ENCODE results near the gene ZNF697. TPM values are rescaled to one million over a fixed set of nuclear protein-coding genes. Genes with fewer than 3 reads are reported as not detected.
"Not testable (repeated sequence)": the region's sequence is repeated elsewhere in the genome, so short reads cannot be mapped to it uniquely, and the experiment has no call there.

Gene ZNF697
- 8.0 and 8.3 TPM in 2 replicates for total RNA-seq
- long read RNA-seq, partial matches to known transcripts: 0 of 3 reads
- long read RNA-seq, other reads (novel, unspliced or antisense): 3 of 3 reads

DNA sequence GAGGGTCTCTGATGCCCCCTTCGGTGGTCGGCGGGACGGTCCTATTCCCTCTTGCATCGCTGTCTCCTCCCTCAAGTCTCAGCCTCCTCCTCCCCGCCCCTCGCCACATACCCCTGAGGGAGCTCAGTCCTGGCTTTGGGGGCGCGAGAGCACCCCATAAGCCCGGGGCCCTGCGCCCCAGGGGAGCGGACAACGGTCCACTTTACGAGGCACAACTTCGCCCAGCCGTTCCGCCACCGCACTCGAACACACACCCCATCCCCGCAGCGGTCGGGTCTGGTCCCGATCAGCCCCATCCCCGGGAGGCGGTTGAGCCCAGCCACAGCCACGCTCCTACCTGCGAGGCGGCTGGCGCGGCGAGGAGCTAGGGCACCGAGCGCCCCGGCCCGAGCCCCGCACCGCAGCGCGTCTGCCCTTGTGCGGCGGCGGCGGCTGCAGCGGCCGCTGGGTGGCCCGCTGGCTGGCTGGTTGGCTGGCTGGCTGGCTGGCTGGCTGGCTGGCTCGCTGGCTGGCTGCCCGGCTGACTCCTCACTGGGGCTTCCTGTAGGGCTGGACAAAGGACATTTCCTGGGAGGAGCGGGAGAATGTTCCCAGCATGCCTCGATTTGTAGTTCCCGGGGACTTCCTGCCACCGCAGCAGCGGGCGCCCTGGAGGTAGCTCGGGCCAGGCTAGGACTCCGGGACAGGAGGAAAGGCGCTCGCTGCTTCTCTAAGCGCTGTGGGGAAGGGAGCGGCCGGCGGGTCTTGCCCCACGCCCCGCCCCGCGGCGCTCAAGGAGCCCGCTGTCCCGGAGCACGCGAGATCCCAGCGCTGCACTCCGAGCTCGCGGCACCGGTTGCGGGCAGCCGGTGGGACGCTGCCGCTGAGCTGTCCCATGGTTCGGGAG is at the start of gene ZNF697:
TSS of gene ZNF697 (minus strand) at position 533 of the 886 bp plus-strand sequence. CDS start 22,166 bp downstream, outside the sequence.
- DNase-seq (ENCODE audit: extremely low spot score, unreplicated experiment): peak; percentile 98
- H3K27ac Mint-ChIP-seq (ENCODE audit: unreplicated experiment): peak within 1 kb of the TSS; percentile 86
- H3K36me3 Mint-ChIP-seq (ENCODE audit: unreplicated experiment): no peaks in the 10 kb centered on the region
- TF ChIP-seq, protein P1, sequence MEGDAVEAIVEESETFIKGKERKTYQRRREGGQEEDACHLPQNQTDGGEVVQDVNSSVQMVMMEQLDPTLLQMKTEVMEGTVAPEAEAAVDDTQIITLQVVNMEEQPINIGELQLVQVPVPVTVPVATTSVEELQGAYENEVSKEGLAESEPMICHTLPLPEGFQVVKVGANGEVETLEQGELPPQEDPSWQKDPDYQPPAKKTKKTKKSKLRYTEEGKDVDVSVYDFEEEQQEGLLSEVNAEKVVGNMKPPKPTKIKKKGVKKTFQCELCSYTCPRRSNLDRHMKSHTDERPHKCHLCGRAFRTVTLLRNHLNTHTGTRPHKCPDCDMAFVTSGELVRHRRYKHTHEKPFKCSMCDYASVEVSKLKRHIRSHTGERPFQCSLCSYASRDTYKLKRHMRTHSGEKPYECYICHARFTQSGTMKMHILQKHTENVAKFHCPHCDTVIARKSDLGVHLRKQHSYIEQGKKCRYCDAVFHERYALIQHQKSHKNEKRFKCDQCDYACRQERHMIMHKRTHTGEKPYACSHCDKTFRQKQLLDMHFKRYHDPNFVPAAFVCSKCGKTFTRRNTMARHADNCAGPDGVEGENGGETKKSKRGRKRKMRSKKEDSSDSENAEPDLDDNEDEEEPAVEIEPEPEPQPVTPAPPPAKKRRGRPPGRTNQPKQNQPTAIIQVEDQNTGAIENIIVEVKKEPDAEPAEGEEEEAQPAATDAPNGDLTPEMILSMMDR (IDR thresholded peaks at IDR 0.05): peak; percentile 53
- H3K9me3 Mint-ChIP-seq (ENCODE audit: unreplicated experiment): no peaks in the 10 kb centered on the region
- peak within 1 kb of the TSS; percentile 97 for H3K4me3 Mint-ChIP-seq (ENCODE audit: unreplicated experiment)
- peaks cover 24% of the 10 kb centered on the region for H3K4me1 Mint-ChIP-seq (ENCODE audit: unreplicated experiment)
- peaks cover 17% of the 10 kb centered on the region for H3K27me3 Mint-ChIP-seq (ENCODE audit: unreplicated experiment)

DNA sequence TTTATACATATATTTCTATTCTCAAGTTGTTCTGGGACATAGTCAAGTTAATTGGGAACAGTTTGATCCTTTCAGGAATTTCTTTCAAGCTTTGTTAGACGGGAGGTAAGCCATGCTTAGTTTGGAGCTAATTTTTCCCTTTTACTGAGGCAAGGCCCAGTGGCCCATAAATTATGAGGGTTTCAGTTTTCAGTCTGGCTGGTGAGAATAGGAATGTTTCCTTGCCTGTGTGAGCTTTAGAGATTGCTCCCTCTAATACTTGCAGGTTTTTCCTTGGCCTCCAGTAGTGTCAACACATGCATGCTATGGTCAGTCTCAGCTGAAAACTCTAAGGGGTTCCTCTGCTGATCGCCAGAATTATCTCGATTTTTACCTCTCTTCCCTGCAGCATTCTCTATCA is 49.5 kb upstream of the ZNF697 start:
- Mint-ChIP-seq H3K27me3 (ENCODE audit: unreplicated experiment) (peaks cover 69% of the 10 kb centered on the region), H3K27ac (ENCODE audit: unreplicated experiment) (no peak overlapping the region), H3K4me1 (ENCODE audit: unreplicated experiment) (no peaks in the 10 kb centered on the region), H3K36me3 (ENCODE audit: unreplicated experiment) (peaks cover 3% of the 10 kb centered on the region), H3K4me3 (ENCODE audit: unreplicated experiment) (no peak overlapping the region), H3K9me3 (ENCODE audit: unreplicated experiment) (peaks cover 17% of the 10 kb centered on the region)
- TF ChIP-seq, protein P1 (IDR thresholded peaks at IDR 0.05): no peak
- DNase-seq (ENCODE audit: extremely low spot score, unreplicated experiment): no peak

DNA sequence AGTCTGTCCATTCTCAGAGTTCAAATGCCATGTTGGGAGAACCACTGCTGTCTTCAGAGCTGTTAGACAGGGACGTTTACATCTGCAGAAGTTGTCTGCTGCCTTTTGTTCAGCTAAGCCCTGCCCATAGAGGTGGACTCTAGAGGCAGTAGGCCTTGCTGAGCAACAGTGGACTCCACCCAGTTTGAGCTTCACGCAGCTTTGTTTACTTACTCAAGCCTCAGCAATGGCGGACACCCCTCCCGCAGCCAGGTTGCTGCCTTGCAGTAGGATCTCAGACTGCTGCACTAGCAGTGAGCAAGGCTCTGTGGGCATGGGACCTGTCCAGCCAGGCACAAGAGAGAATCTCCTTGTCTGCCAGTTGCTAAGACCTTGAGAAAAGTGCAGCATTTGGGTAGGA is 48.8 kb upstream of the ZNF697 start:
- H3K4me3 Mint-ChIP-seq (ENCODE audit: unreplicated experiment); H3K4me1 Mint-ChIP-seq (ENCODE audit: unreplicated experiment); H3K27ac Mint-ChIP-seq (ENCODE audit: unreplicated experiment); DNase-seq (ENCODE audit: extremely low spot score, unreplicated experiment); H3K36me3 Mint-ChIP-seq (ENCODE audit: unreplicated experiment); H3K9me3 Mint-ChIP-seq (ENCODE audit: unreplicated experiment): not testable (repeated sequence)
- H3K27me3 Mint-ChIP-seq (ENCODE audit: unreplicated experiment): peaks cover 69% of the 10 kb centered on the region

DNA sequence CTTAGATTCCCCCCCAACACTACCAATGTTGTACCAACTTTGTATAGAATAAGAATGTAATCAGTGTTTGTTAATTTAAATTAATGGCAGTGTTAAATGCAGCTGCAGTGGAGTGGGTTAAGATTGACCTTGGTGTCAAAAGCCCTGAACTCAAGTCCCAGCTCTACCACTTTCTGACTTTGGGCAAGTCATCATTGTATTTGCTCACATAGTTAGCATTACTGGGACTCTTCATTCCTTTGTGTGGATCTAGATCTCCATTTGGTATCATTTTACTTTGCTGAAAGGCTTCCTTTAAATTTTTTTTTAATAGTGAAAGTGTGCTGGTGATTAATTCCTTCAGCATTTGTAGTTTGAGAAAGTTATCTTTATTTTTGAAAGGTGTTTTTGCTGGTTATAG is 41.4 kb upstream of the ZNF697 start:
- Mint-ChIP-seq H3K4me3 (ENCODE audit: unreplicated experiment) (no peak overlapping the region), H3K4me1 (ENCODE audit: unreplicated experiment) (no peaks in the 10 kb centered on the region), H3K27ac (ENCODE audit: unreplicated experiment) (no peak overlapping the region), H3K36me3 (ENCODE audit: unreplicated experiment) (no peaks in the 10 kb centered on the region), H3K27me3 (ENCODE audit: unreplicated experiment) (peaks cover 55% of the 10 kb centered on the region), H3K9me3 (ENCODE audit: unreplicated experiment) (no peaks in the 10 kb centered on the region)
- DNase-seq (ENCODE audit: extremely low spot score, unreplicated experiment): no peak
- TF ChIP-seq, protein P1 (IDR thresholded peaks at IDR 0.05): no peak

DNA sequence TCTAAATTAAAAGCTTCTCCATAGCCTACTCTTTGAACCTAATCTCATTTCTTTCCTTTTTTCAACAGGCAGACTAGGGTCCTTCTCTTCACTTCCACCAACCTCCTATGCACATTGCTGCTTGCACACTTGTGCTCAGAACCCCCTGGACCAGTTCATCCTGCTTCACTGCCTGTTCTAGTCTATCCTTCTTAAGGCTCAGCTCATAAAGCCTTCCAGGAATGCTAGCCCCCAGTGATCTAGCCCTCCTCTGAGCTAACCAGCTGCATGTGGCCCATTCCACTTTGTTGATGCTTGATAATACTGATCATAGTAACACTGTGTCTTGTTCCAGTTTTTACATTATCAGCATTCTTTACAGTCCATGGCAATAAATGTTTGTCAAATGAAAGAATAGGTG is 40.7 kb upstream of the ZNF697 start:
- TF ChIP-seq, protein P1 (IDR thresholded peaks at IDR 0.05): no peak
- no peaks in the 10 kb centered on the region for H3K36me3 Mint-ChIP-seq (ENCODE audit: unreplicated experiment)
- no peaks in the 10 kb centered on the region for H3K9me3 Mint-ChIP-seq (ENCODE audit: unreplicated experiment)
- H3K27me3 Mint-ChIP-seq (ENCODE audit: unreplicated experiment): peaks cover 55% of the 10 kb centered on the region
- no peak for DNase-seq (ENCODE audit: extremely low spot score, unreplicated experiment)
- no peak overlapping the region for H3K4me3 Mint-ChIP-seq (ENCODE audit: unreplicated experiment)
- H3K4me1 Mint-ChIP-seq (ENCODE audit: unreplicated experiment): no peaks in the 10 kb centered on the region
- H3K27ac Mint-ChIP-seq (ENCODE audit: unreplicated experiment): no peak overlapping the region
